ENCODE results near the gene ANKRD24. TPM values are rescaled to one million over a fixed set of nuclear protein-coding genes. Genes with fewer than 3 reads are reported as not detected.

Gene ANKRD24
- total and polyA plus RNA-seq, 2 donors (not counting 3 experiments of a cell fraction or from before 2014, with no cell fraction given) = 0.07 to 0.27 TPM

GRCh38 chr19:4208385-4209094, 26.1 kb downstream of the ANKRD24 start:
- Histone ChIP-seq H3K4me3 (replicated peaks in 1 of 3; ENCODE audit: insufficient read depth in 1 of 3, low read depth in 1 of 3, low read length in 3 of 3) (no peak overlapping the region), H3K27me3 (ENCODE audit: control insufficient read depth in 2 of 2, insufficient read depth in 2 of 2, low read length in 2 of 2) (no peaks in the 10 kb centered on the region), H2AFZ (ENCODE audit: low read depth, low read length) (no peak overlapping the region), H3K9me3 (replicated peaks; ENCODE audit: control insufficient read depth, insufficient read depth, low read length) (no peaks in the 10 kb centered on the region), H3K9ac (replicated peaks; ENCODE audit: extremely low read depth, insufficient read depth, low read length) (no peak overlapping the region), H3K79me2 (ENCODE audit: control insufficient read depth, insufficient read depth, low read length) (no peaks in the 10 kb centered on the region), H3K36me3 (ENCODE audit: control insufficient read depth in 2 of 2, extremely low read depth in 1 of 2, insufficient read depth in 2 of 2, low read length in 2 of 2) (no peaks in the 10 kb centered on the region), H3K4me2 (ENCODE audit: insufficient read depth, low read length) (no peak overlapping the region), H3K27ac (ENCODE audit: insufficient read depth, low read depth, low read length) (no peak overlapping the region), H4K20me1 (replicated peaks; ENCODE audit: control insufficient read depth, extremely low read depth, insufficient read depth, low read length) (no peaks in the 10 kb centered on the region), H3K4me1 (ENCODE audit: control insufficient read depth, extremely low read depth, insufficient read depth, low read length) (no peaks in the 10 kb centered on the region), H3K9me1 (replicated peaks; ENCODE audit: control insufficient read depth, extremely low read depth, insufficient read depth, low read length) (no peaks in the 10 kb centered on the region)
- ChIA-PET CTCF (interaction anchor here (0.6 to 2.2 kb wide), 9 partner anchors 11 to 221 kb away, joined by 3 to 14 read pairs (median 4); partner anchors contain the start of gene EBI3), POLR2A (no interaction called here)
- FAIRE-seq = peak; percentile 80
- TF ChIP-seq JUN (IDR thresholded peaks at IDR 0.05; ENCODE audit: borderline replicate concordance, insufficient read depth, insufficient read length, low read depth) (peak; percentile 11), CTCF (IDR thresholded peaks at IDR 0.05; ENCODE audit: extremely low read depth in 1 of 2, insufficient read depth in 1 of 2, low read depth in 1 of 2, low read length in 2 of 2) (peak; percentile 37 to 74), MYC (IDR thresholded peaks at IDR 0.05; ENCODE audit: low read depth, low read length) (no peak)
- dilution Hi-C loops (cut with MboI; ENCODE audit: extremely low pct_ligation_motif_present, low sequenced_read_pairs) = no loop called here
- BruUV-seq (replicated peaks) = no TSS peak
- DNase-seq (ENCODE audit: low read depth, low spot score) = no peak
- intact Hi-C loops (cut with micrococcal nuclease) = no loop called here

GRCh38 chr19:4210166-4210731, 27.8 kb downstream of the ANKRD24 start:
- no peak overlapping the region for H2AFZ ChIP-seq (ENCODE audit: low read depth, low read length)
- no peak overlapping the region for H3K27ac ChIP-seq (ENCODE audit: insufficient read depth, low read depth, low read length)
- no peak overlapping the region for H3K9ac ChIP-seq (replicated peaks; ENCODE audit: extremely low read depth, insufficient read depth, low read length)
- TF ChIP-seq MYC (IDR thresholded peaks at IDR 0.05; ENCODE audit: low read depth, low read length) (no peak), FOS (IDR thresholded peaks at IDR 0.05; ENCODE audit: borderline replicate concordance, insufficient read depth, low read length) (no peak), GATA2 (IDR thresholded peaks at IDR 0.05; ENCODE audit: insufficient read depth, insufficient read length, low read depth, low read length) (no peak)
- H3K4me2 ChIP-seq (ENCODE audit: insufficient read depth, low read length) = no peak overlapping the region
- FAIRE-seq = no peak
- no peaks in the 10 kb centered on the region for H3K4me1 ChIP-seq (ENCODE audit: control insufficient read depth, extremely low read depth, insufficient read depth, low read length)
- intact Hi-C loops (cut with micrococcal nuclease) = no loop called here
- POLR2A ChIA-PET = no interaction called here
- no peaks in the 10 kb centered on the region for H3K9me1 ChIP-seq (replicated peaks; ENCODE audit: control insufficient read depth, extremely low read depth, insufficient read depth, low read length)
- H4K20me1 ChIP-seq (replicated peaks; ENCODE audit: control insufficient read depth, extremely low read depth, insufficient read depth, low read length) = no peaks in the 10 kb centered on the region
- no peaks in the 10 kb centered on the region for H3K9me3 ChIP-seq (replicated peaks; ENCODE audit: control insufficient read depth, insufficient read depth, low read length)
- no peak for DNase-seq (ENCODE audit: low read depth, low spot score)
- no TSS peak for BruUV-seq (replicated peaks)
- H3K27me3 ChIP-seq (ENCODE audit: control insufficient read depth in 2 of 2, insufficient read depth in 2 of 2, low read length in 2 of 2) = no peaks in the 10 kb centered on the region
- dilution Hi-C loops (cut with MboI; ENCODE audit: extremely low pct_ligation_motif_present, low sequenced_read_pairs) = no loop called here
- no peak overlapping the region for H3K4me3 ChIP-seq (replicated peaks in 1 of 3; ENCODE audit: insufficient read depth in 1 of 3, low read depth in 1 of 3, low read length in 3 of 3)
- H3K36me3 ChIP-seq (ENCODE audit: control insufficient read depth in 2 of 2, extremely low read depth in 1 of 2, insufficient read depth in 2 of 2, low read length in 2 of 2) = no peaks in the 10 kb centered on the region
- no peaks in the 10 kb centered on the region for H3K79me2 ChIP-seq (ENCODE audit: control insufficient read depth, insufficient read depth, low read length)
- CTCF ChIA-PET = no interaction called here
